Astrocyte (in vitro differentiated cells and primary cell): Measurements from ENCODE around the gene MRPL36. TPM values are rescaled to one million over a fixed set of nuclear protein-coding genes. Genes with fewer than 3 reads are reported as not detected.
A peak's percentile ranks its signal among the peaks of the same experiment; 100 is the strongest.

Experiments
- DNase-seq: peaks from one replicate; pipeline ENCODE4 v3.0.0-alpha.2; 2010; ENCODE audit warnings: low read depth
- FAIRE-seq: peaks from 2 replicates; lab custom pipeline; 2011; peaks lifted over from hg19 to GRCh38; lab: Jason Lieb, UNC
- H2AFZ ChIP-seq: 2 replicates; pipeline ENCODE4 v1.6.0; 2012; ENCODE audit warnings: low read depth, low read length, inconsistent platforms
- H3K27ac ChIP-seq: 2 replicates; pipeline ENCODE4 v1.5.1; 2011; ENCODE audit warnings: low read depth, low read length, inconsistent platforms
- H3K27me3 ChIP-seq: 2 replicates; pipeline ENCODE4 v1.6.0; 2011; ENCODE audit warnings: low read length, inconsistent platforms; ENCODE audit not compliant: insufficient read depth
- H3K36me3 ChIP-seq: 2 replicates; pipeline ENCODE4 v1.5.1; 2011; ENCODE audit warnings: low read length, inconsistent platforms; ENCODE audit not compliant: insufficient read depth
- H3K4me1 ChIP-seq: 2 replicates; pipeline ENCODE4 v1.5.1; 2011; ENCODE audit warnings: low read length, inconsistent platforms; ENCODE audit not compliant: insufficient read depth
- H3K4me2 ChIP-seq: 2 replicates; pipeline ENCODE4 v1.6.0; 2012; ENCODE audit warnings: low read length, inconsistent platforms
- H3K4me3 ChIP-seq: 2 replicates; pipeline ENCODE4 v1.5.1; 2011; ENCODE audit warnings: low read depth, mild to moderate bottlenecking, low read length, inconsistent platforms; ENCODE audit not compliant: insufficient read depth
- H3K79me2 ChIP-seq: 2 replicates; pipeline ENCODE4 v1.6.0; 2012; ENCODE audit warnings: mild to moderate bottlenecking, low read length, inconsistent platforms; ENCODE audit not compliant: insufficient read depth
- H3K9ac ChIP-seq: 2 replicates; pipeline ENCODE4 v1.6.0; 2012; ENCODE audit warnings: mild to moderate bottlenecking, low read length, inconsistent platforms
- H3K9me3 ChIP-seq: 2 replicates; pipeline ENCODE4 v1.5.1; 2012; ENCODE audit warnings: low read depth, mild to moderate bottlenecking, low read length, inconsistent platforms; ENCODE audit not compliant: insufficient read depth
- H4K20me1 ChIP-seq: 2 replicates; pipeline ENCODE4 v1.6.0; 2012; ENCODE audit warnings: low read length, inconsistent platforms; ENCODE audit not compliant: insufficient read depth
- H3K27ac Mint-ChIP-seq: one replicate; pipeline ENCODE4 v1.8.0; 2021; ENCODE audit warnings: mild to moderate bottlenecking, mixed read lengths; ENCODE audit not compliant: unreplicated experiment
- H3K27me3 Mint-ChIP-seq: one replicate; pipeline ENCODE4 v1.8.0; 2021; ENCODE audit warnings: low read depth, mixed read lengths; ENCODE audit not compliant: unreplicated experiment
- H3K36me3 Mint-ChIP-seq: one replicate; pipeline ENCODE4 v1.8.0; 2021; ENCODE audit warnings: low read depth, mixed read lengths; ENCODE audit not compliant: unreplicated experiment
- H3K4me1 Mint-ChIP-seq: one replicate; pipeline ENCODE4 v1.8.0; 2021; ENCODE audit warnings: low read depth, mixed read lengths; ENCODE audit not compliant: unreplicated experiment
- H3K4me3 Mint-ChIP-seq: one replicate; pipeline ENCODE4 v1.8.0; 2021; ENCODE audit warnings: mild to moderate bottlenecking, moderate library complexity, mixed read lengths; ENCODE audit not compliant: unreplicated experiment
- H3K9me3 Mint-ChIP-seq: one replicate; pipeline ENCODE4 v1.8.0; 2021; ENCODE audit warnings: mild to moderate bottlenecking, mixed read lengths; ENCODE audit not compliant: unreplicated experiment
- CTCF ChIP-seq: IDR thresholded peaks from 2 replicates; pipeline ENCODE4 v1.5.1; 2011; ENCODE audit warnings: low read depth, mild to moderate bottlenecking, inconsistent platforms, low read length, moderate library complexity; ENCODE audit not compliant: insufficient read depth
- EZH2 ChIP-seq: IDR thresholded peaks from 2 replicates; pipeline ENCODE4 v1.6.1; 2012; ENCODE audit warnings: mild to moderate bottlenecking, low read length, inconsistent platforms; ENCODE audit not compliant: insufficient read depth
- total RNA-seq: library from RNA; stranded (reverse); gene quantifications from 2 replicates; pipeline ENCODE4 v1.2.1, GENCODE V29; 2021

Gene MRPL36
- total RNA-seq, 1 donor from 2014 or later = 72.2 TPM

- Mint-ChIP-seq H3K36me3 (peaks cover 4% of the 10 kb centered on the region), H3K27me3 (peaks cover 10% of the 10 kb centered on the region), H3K9me3 (no peaks in the 10 kb centered on the region), H3K4me1 (peaks cover 31% of the 10 kb centered on the region), H3K4me3 (no peak overlapping the region), H3K27ac (no peak overlapping the region)
- Histone ChIP-seq H2AFZ (no peak overlapping the region), H3K79me2 (no peaks in the 10 kb centered on the region), H3K4me3 (no peak overlapping the region), H3K4me1 (peaks cover 46% of the 10 kb centered on the region), H4K20me1 (no peaks in the 10 kb centered on the region), H3K4me2 (peak overlapping the region; percentile 82), H3K9me3 (no peaks in the 10 kb centered on the region), H3K27me3 (no peaks in the 10 kb centered on the region), H3K36me3 (no peaks in the 10 kb centered on the region), H3K27ac (no peak overlapping the region), H3K9ac (no peak overlapping the region)
- no peak for DNase-seq
- FAIRE-seq = no peak
- TF ChIP-seq CTCF (no peak), EZH2 (no peak)
These were observed 10.8 kb downstream of the MRPL36 start for GRCh38 chr5:1788828-1789227.

GRCh38 chr5:1788200-1788599 lies 11.4 kb downstream of the MRPL36 start:
- TF ChIP-seq EZH2 = no peak
- peaks cover 27% of the 10 kb centered on the region for H3K4me1 Mint-ChIP-seq
- Histone ChIP-seq H3K79me2 (no peaks in the 10 kb centered on the region), H3K9me3 (no peaks in the 10 kb centered on the region), H3K9ac (no peak overlapping the region), H3K27me3 (no peaks in the 10 kb centered on the region), H4K20me1 (no peaks in the 10 kb centered on the region), H3K36me3 (no peaks in the 10 kb centered on the region), H3K4me1 (peaks cover 40% of the 10 kb centered on the region), H3K4me2 (no peak overlapping the region), H3K4me3 (no peak overlapping the region), H2AFZ (no peak overlapping the region), H3K27ac (no peak overlapping the region)
- no peaks in the 10 kb centered on the region for H3K9me3 Mint-ChIP-seq
- H3K4me3 Mint-ChIP-seq = no peak overlapping the region
- H3K27me3 Mint-ChIP-seq = peaks cover 14% of the 10 kb centered on the region
- DNase-seq = no peak
- peaks cover 2% of the 10 kb centered on the region for H3K36me3 Mint-ChIP-seq
- H3K27ac Mint-ChIP-seq = no peak overlapping the region
- no peak for FAIRE-seq

- Mint-ChIP-seq H3K27me3 (peaks cover 17% of the 10 kb centered on the region), H3K4me1 (peaks cover 20% of the 10 kb centered on the region), H3K4me3 (no peak overlapping the region), H3K27ac (no peak overlapping the region), H3K9me3 (no peaks in the 10 kb centered on the region), H3K36me3 (no peaks in the 10 kb centered on the region)
- Histone ChIP-seq H3K9ac (no peak overlapping the region), H3K79me2 (no peaks in the 10 kb centered on the region), H3K4me2 (no peak overlapping the region), H3K36me3 (no peaks in the 10 kb centered on the region), H3K4me3 (no peak overlapping the region), H3K27me3 (no peaks in the 10 kb centered on the region), H3K9me3 (no peaks in the 10 kb centered on the region), H4K20me1 (no peaks in the 10 kb centered on the region), H3K4me1 (peaks cover 33% of the 10 kb centered on the region), H2AFZ (no peak overlapping the region), H3K27ac (no peak overlapping the region)
- no peak for FAIRE-seq
- TF ChIP-seq EZH2 = no peak
- TF ChIP-seq CTCF = no peak
- DNase-seq = no peak
These were observed 12.1 kb downstream of the MRPL36 start for GRCh38 chr5:1787472-1788047.
